ENCODE measurements around the gene VPS41.

- TF ChIP-seq, protein P1, sequence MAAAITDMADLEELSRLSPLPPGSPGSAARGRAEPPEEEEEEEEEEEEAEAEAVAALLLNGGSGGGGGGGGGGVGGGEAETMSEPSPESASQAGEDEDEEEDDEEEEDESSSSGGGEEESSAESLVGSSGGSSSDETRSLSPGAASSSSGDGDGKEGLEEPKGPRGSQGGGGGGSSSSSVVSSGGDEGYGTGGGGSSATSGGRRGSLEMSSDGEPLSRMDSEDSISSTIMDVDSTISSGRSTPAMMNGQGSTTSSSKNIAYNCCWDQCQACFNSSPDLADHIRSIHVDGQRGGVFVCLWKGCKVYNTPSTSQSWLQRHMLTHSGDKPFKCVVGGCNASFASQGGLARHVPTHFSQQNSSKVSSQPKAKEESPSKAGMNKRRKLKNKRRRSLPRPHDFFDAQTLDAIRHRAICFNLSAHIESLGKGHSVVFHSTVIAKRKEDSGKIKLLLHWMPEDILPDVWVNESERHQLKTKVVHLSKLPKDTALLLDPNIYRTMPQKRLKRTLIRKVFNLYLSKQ (tag by site-specific recombination; IDR thresholded peaks at IDR 0.05; ENCODE audit: borderline replicate concordance) = no peak
- TF ChIP-seq, protein P2, sequence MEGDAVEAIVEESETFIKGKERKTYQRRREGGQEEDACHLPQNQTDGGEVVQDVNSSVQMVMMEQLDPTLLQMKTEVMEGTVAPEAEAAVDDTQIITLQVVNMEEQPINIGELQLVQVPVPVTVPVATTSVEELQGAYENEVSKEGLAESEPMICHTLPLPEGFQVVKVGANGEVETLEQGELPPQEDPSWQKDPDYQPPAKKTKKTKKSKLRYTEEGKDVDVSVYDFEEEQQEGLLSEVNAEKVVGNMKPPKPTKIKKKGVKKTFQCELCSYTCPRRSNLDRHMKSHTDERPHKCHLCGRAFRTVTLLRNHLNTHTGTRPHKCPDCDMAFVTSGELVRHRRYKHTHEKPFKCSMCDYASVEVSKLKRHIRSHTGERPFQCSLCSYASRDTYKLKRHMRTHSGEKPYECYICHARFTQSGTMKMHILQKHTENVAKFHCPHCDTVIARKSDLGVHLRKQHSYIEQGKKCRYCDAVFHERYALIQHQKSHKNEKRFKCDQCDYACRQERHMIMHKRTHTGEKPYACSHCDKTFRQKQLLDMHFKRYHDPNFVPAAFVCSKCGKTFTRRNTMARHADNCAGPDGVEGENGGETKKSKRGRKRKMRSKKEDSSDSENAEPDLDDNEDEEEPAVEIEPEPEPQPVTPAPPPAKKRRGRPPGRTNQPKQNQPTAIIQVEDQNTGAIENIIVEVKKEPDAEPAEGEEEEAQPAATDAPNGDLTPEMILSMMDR (tag by site-specific recombination; IDR thresholded peaks at IDR 0.05) = no peak
- TF ChIP-seq, protein P3, sequence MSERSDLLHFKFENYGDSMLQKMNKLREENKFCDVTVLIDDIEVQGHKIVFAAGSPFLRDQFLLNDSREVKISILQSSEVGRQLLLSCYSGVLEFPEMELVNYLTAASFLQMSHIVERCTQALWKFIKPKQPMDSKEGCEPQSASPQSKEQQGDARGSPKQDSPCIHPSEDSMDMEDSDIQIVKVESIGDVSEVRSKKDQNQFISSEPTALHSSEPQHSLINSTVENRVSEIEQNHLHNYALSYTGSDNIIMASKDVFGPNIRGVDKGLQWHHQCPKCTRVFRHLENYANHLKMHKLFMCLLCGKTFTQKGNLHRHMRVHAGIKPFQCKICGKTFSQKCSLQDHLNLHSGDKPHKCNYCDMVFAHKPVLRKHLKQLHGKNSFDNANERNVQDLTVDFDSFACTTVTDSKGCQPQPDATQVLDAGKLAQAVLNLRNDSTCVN (tag by site-specific recombination; optimal IDR thresholded peaks at IDR 0.05) = no peak
- TF ChIP-seq HOXD13 (CRISPR knock-in tag; IDR thresholded peaks at IDR 0.05; ENCODE audit: borderline replicate concordance) (no peak), ZNF623 (tag by site-specific recombination; IDR thresholded peaks at IDR 0.05) (no peak), ZNF121 (tag by site-specific recombination; IDR thresholded peaks at IDR 0.05) (no peak), ZBTB1 (tag by site-specific recombination; IDR thresholded peaks at IDR 0.05) (no peak), ZBTB7A (tag by site-specific recombination; IDR thresholded peaks at IDR 0.05; ENCODE audit: low read depth) (no peak), ZNF10 (tag by site-specific recombination; IDR thresholded peaks at IDR 0.05) (no peak), GLI2 (tag by site-specific recombination; IDR thresholded peaks at IDR 0.05; ENCODE audit: borderline replicate concordance, low read depth) (no peak), ZNF239 (tag by site-specific recombination; IDR thresholded peaks at IDR 0.05) (no peak), ZNF843 (tag by site-specific recombination; IDR thresholded peaks at IDR 0.05) (no peak)
- TF ChIP-seq, protein P4, sequence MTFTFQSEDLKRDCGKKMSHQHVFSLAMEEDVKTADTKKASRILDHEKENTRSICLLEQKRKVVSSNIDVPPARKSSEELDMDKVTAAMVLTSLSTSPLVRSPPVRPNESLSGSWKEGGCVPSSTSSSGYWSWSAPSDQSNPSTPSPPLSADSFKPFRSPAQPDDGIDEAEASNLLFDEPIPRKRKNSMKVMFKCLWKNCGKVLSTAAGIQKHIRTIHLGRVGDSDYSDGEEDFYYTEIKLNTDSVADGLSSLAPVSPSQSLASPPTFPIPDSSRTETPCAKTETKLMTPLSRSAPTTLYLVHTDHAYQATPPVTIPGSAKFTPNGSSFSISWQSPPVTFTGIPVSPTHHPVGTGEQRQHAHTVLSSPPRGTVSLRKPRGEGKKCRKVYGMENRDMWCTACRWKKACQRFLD (tag by site-specific recombination; IDR thresholded peaks at IDR 0.05) = no peak
Measured at GRCh38 chr7:38831259-38831996, 77.6 kb downstream of the VPS41 start.

Data from HEK293 (cell line).